AG09309 (cell line): ENCODE data around the gene UNC93B1.

Source experiments
- DNase-seq: peaks from one replicate; pipeline ENCODE4 v3.0.0-alpha.2; 2010; ENCODE audit warnings: low read depth
- H3K4me3 ChIP-seq: 2 replicates; pipeline ENCODE4 v1.5.1; 2011; ENCODE audit warnings: mild to moderate bottlenecking, low read depth, low read length, moderate library complexity; ENCODE audit not compliant: control insufficient read depth
- TF ChIP-seq, protein P1 (sequence below): IDR thresholded peaks from 2 replicates; pipeline ENCODE4 v1.5.1; 2011; ENCODE audit warnings: mild to moderate bottlenecking, low read depth, low read length, inconsistent platforms; ENCODE audit not compliant: insufficient read depth, control insufficient read depth; ENCODE audit errors: missing control alignments

UNC93B1 gene

DNA sequence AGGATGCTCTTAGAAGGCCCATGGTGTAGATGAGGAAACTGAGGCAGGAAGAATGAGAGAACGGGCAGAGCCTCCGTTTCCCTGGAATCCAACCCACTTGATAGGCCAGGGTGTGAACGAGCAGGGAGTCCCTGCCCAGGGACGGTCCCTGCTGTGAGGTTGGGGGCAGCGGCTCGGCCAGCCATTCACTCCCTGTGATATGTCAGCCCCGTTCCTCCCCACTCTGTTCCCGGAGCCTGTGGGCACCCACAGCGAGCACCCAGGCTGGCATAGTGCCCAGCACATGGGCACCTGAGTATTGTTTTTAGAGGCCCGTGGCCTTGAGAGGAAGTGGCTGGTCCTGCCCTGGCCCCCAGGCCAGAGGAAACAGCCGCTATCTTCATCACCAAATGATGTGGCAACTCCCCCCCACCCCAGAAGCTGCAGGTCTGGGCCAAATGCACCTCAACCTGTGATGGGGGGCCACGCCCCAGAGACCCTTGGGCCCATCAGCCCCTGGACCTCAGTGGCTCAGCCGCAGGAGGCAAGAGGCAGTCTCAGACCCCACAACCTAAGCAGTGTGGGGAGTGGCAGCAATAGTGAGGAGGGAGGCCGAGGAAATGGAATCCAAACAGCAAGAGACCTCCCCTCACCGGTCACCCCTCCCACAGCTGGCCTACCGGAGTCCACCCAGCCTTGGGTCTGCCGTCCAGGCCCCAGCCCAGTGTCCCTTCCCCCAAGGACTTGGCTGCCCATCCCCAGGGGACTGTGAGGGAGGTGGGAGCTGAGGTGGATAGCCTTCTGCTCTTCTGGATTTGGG lies 8.3 kb upstream of the UNC93B1 start:
- no peak overlapping the region for H3K4me3 ChIP-seq
- DNase-seq, result no peak
- TF ChIP-seq, protein P1, sequence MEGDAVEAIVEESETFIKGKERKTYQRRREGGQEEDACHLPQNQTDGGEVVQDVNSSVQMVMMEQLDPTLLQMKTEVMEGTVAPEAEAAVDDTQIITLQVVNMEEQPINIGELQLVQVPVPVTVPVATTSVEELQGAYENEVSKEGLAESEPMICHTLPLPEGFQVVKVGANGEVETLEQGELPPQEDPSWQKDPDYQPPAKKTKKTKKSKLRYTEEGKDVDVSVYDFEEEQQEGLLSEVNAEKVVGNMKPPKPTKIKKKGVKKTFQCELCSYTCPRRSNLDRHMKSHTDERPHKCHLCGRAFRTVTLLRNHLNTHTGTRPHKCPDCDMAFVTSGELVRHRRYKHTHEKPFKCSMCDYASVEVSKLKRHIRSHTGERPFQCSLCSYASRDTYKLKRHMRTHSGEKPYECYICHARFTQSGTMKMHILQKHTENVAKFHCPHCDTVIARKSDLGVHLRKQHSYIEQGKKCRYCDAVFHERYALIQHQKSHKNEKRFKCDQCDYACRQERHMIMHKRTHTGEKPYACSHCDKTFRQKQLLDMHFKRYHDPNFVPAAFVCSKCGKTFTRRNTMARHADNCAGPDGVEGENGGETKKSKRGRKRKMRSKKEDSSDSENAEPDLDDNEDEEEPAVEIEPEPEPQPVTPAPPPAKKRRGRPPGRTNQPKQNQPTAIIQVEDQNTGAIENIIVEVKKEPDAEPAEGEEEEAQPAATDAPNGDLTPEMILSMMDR, result no peak

DNA sequence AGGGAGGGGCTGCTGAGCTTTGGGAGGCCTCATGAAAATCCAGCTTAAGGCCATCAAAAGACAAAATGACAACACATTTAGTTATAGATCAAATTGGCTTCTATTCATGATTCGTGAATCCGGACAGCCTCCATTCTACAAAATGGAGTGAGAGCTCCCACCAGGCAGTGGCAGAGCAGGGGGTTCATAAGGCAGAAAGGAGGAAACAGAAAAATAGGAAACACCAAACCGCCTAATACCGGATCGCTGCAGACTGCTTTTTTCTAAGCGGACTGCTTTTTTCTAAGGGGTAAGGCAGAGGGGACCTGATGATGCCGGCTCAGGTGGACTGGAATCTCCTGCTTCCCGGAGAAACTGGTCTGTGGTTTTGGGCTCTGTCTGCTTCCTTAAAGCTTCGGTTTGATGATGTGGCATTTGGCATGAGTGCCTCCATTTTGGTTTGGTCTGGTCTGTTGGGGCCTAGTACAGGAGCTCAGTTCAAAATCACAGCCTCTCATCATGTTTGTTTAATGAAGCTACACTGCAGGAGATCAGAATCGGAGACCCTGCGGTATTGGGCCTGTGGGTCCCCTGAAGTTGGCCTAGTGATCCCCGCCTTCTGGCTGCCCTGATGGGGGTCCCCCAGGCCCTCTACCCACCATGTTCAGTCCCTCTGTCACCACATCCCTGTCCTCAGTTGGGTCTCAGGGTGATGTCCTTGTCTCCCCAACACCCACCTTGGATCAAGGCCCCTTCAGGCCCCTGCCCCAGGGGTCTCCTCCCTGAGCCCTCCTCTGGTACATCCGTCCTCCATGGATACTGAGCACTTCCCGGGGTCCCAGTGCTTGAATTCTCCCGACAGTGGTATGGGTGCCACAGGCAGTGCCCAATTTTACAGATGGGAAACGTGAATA lies 7.4 kb upstream of the UNC93B1 start:
- no peak for DNase-seq
- TF ChIP-seq, protein P1, result no peak
- peak overlapping the region; percentile 42 for H3K4me3 ChIP-seq

DNA sequence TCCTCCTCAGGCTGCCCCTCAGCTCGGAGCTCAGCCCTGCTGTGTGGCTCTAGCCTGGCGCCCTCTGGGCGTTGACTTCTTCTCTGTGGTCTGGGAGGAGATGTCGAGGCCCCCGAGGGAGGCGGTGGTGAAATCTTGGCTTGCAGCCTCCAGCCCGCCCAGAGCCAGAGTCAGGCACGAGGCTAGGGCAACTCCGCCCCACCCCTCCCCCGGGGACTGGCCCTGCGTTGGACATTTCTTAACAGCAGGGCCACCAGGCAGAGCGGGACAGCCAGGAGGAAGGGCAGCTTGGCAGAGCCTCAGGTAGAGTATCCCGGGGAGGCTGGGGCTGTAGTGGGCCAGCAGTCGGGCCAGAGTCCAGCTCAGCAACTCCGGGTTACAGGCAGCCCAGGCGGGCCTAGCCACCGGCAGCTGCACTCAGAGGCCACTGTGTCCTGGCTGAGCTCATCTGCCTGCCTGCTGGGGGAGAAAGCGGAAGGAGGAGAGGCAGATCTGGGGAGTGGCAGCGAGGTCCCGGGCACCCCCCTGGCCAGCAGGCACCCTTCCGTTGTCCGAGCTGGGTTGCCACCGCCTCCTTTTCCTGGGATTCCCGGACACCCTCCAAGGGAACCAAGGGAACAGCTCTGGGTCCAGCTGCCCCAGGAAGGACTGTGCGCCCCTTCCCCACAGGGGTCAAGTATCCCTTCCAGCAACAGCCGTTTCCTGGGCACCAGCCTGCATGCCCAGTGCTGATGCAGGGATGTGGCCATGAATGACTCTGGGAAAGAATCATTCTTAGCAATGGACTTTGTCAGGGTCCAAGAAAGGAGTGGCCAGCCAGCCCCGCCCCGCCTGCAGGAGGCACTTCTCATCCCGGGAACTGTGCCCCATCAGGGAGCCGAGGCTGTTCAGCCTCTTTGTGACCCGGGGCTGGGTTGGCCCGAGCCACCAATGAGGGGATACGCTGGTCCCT lies 6.5 kb upstream of the UNC93B1 start, which contains the start of gene ALDH3B1:
TSS of gene ALDH3B1 (plus strand) at position 238 of the 952 bp plus-strand sequence. CDS start 4,971 bp downstream, outside the sequence.
- peak within 1 kb of the TSS; percentile 42 for H3K4me3 ChIP-seq
- no peak for DNase-seq
- TF ChIP-seq, protein P1, result no peak

DNA sequence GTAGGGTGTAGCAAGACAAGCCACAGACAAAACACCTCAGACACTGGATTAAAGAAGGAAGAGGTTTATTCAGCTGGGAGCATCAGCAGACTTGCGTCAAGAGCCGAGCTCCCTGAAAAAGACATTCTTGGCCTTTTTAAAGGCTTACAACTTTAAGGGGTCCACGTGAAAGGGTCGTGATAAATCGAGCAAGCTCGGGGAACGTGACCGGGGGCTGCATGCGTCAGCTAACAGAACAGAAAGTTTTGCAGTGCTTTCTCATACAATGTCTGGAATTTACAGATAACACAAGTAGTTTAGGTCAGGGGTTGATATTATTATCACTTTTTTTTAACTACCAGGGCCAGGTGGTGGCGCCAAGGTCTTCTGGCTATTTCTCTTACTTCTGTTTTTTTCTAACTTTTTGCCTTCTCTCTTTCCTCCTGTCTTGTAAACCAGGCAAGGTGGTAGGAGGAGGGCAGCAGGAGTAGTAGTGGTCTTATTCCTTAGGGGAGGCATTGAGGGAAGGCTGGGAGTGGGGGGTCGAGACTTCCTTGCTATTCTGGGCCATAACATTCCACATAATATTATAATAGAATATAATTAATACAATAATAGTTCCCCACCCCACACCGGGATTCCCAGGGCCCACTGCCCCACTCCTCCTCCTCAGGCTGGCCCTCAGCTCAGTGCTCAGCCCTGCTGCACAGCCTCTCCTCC lies 5.6 kb upstream of the UNC93B1 start:
- TF ChIP-seq, protein P1, result peak; percentile 35
- no peak for DNase-seq
- peak overlapping the region; percentile 42 for H3K4me3 ChIP-seq

DNA sequence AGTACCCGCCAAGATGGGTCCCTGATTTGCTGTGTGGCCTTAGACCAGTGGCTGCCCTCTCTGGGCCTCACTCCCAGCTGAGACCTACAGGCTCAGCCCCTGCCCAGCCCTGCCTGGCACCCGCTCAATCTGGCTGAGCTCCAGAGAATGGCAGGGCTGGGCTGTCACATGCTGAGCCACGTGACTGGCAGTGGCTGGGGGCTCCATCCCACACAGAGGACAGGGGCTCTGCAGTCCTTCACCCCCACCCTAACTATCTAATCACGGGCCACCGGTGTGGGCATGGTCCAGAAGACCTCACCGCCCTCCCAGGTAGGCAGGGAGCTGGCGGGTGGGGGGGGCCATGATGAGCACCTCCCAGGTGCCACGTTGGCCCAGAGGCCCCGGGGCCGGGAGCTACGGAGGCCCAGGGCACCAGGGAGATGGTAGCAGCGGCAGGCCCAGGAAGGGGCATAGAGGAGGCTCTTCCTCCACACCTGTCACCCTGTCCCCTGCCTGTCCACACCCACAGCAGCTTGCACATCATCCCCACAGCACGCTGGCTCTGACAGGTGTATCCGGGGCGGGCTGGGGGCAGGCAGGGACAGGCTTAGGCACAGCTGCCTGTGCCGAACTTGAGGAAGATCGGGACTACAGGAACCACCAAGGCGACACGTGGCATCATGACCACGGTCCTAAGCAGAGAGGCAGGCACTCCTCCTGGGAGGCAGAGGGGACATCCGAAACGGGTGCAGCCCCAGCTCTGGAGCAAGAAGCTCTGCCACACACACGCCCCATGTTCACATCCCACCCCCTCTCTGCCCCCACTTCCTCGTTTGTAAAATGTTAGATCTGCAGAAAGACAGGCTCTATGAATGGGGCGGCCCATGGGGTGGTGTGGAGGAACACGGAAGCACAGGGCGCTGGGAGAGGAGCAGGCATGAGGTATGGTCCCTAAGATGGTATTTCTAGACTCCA lies 4.8 kb upstream of the UNC93B1 start:
- no peak for DNase-seq
- H3K4me3 ChIP-seq, result no peak overlapping the region
- TF ChIP-seq, protein P1, result no peak
